GM18508 (cell line): ENCODE measurements around the gene EFNA5.
"Not testable (repeated sequence)": the region's sequence is repeated elsewhere in the genome, so short reads cannot be mapped to it uniquely, and the experiment has no call there.

ENCODE experiments used
- ATAC-seq: cut with Tn5 transposase; IDR thresholded peaks from one replicate; pipeline ENCODE4 v1.9.1; 2021; ENCODE audit warnings: moderate number of reproducible peaks; ENCODE audit not compliant: insufficient read depth, unreplicated experiment

The EFNA5 gene

DNA sequence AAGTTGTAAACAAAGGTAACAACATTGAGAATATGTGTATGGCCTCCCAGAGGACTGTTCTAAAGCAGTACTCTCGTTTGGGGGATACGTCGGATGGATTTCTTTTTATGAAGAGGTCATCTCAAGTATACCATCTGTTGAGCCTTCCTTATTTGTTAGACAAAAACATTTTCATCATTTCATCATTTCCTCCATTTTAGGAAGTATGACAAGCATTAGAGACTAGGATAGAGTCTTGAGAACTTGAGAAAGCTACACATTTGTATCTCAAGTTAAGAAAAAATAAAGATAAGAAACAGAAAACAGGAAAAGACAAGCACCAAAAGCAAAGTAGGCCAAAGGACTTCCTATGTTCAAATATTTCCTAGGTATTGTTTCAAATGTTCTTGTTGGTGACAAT, 307.0 kb downstream of the EFNA5 start:
- no peak for ATAC-seq

DNA sequence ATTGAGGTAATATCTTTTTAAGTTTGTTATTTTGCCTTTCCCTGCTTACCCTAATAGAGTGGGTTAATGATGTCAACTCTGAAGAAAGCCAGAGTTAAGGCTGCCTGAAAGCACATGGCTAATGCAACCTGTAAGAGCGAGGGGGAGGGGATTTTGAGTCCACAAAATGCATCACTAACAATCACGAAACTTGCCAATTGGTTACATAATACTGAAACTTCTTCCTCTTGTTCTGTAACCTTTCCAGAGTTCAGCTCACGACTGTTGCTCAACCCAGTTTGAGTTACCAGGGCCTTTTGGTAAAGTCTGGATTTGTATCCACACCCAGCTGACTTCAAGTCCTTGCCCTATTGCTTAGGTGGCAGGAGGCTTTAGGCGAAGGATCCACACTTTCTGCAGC, 308.8 kb downstream of the EFNA5 start:
- no peak for ATAC-seq

DNA sequence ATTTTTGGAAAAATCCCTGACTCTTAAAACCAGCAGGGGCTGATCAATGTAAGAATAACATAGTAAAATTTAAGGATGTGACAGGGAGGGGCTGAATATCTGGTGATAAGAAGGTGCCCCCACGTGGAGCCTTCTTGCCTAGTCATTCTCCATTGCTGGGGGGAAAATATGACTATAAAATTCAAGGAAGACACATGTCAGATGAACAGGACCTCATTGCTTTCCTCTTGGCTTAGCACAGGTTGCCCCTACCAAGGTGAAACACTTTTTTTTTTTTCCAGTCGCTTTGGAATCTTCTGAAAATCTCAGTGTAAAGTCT, 310.9 kb downstream of the EFNA5 start:
- ATAC-seq: no peak

DNA sequence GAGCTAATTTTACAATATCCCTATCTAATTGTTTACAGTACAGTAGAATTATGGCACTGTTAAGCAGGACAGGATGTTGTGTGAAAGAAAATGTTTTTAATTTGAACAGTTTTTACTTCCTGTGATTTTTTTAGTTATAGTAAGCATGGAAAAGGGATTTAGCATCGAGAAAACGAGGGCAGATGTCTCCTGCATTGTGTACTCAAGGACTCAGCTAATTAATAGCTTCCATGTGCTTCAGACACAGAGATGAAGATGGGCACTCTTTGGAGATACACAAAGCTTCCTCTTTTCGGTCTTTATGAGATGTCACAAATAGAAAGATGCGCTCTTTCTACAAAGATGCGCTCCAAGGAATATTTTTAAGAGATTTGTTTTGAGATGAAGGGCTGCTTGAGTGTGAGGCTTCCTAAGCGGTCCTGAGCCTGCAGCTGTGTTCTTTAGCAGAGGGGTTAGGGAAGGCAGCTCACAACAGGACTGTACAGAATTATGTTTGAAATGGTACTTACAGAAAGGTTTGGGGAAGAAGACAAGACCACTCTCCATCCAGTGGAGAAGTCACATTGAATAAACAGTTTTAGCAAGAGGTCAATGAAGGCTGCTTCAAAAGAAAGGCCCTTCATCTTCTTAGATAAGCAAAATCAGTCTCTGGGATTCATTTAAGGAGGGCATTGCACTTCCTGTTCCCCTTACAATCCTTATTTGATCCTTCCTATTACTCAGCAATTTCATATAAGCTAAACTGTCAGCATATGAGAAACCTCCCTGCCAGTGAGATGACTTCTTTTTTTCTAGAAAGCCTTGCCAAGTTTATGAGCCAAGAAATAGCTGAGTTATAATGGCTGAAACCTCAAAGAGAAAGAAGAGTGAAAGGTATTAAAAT, 311.5 kb downstream of the EFNA5 start:
- ATAC-seq: no peak

DNA sequence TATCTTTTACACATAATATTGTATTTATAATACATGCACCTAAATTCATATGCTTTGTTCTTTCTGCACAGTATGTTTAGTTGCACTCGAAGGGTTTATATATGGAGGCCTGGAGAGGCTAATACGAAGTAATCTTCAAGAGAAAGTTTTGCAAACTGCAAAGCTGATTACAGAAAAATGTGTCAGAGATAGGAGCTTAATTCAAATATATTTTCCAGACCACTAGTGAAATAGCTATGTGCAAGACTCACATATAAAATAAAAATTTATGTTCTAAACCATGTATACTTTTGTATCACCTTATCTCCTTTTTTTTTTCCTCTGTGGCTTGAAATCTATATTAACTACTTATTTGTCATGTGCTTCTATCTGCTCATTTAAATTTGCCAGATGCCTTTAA, 313.8 kb downstream of the EFNA5 start:
- ATAC-seq: no peak

DNA sequence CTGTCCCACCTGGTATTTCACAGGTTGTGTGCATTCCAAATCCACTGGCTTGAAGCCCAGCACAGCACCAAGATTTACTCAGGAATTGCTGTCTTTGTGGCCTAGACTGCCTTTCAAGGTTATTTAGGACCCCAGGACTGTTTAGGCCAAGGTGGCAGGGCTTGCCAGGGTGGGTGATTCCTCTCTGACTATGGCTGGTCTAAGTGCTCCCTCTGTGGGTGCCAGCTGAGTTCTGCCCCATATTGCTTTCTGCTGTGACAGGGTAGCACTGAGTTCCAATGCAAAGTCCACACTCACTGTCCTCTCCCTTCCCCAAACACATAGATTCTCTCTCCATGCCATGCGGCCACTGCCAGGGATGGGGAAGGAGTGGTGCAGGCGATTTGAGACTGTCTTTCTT, 318.2 kb downstream of the EFNA5 start:
- ATAC-seq: no peak

DNA sequence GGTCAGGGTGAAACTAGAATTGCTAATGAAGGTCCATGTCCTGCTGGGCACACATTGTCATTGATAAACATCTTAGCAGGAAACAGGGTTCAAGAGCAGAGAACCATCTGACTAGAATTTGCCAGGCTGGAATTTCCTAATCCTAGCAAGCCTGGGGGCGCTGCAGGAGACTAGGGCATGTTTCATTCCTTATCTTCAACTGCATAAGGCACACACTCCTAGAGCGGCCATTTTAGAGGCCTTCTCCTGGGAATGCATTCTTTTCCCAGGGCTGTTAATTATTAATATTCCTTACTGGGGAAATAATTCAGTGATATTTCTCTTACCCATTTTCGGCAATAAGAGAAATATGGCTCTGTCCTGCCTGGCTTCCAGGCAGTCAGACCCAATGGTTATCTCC, 324.2 kb downstream of the EFNA5 start:
- not testable (repeated sequence) for ATAC-seq

DNA sequence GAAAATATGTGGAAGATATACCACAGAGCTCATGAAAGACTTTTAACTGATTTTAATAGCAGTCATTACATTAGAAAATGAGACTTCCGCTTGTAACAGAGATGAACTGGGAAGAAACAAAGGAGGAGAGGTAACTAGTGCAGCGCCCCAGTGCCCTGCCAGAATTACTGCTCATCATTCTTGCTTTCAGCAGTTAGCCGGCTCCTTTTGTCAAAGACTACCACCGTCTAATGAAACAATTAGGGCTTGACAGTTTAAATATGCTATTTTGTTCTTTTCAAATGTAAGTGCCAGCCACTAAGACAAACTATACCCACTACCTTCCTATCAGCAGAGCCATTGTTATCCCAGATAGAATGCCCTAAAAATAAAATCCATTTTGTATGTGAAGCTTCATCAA, 328.4 kb downstream of the EFNA5 start:
- no peak for ATAC-seq

DNA sequence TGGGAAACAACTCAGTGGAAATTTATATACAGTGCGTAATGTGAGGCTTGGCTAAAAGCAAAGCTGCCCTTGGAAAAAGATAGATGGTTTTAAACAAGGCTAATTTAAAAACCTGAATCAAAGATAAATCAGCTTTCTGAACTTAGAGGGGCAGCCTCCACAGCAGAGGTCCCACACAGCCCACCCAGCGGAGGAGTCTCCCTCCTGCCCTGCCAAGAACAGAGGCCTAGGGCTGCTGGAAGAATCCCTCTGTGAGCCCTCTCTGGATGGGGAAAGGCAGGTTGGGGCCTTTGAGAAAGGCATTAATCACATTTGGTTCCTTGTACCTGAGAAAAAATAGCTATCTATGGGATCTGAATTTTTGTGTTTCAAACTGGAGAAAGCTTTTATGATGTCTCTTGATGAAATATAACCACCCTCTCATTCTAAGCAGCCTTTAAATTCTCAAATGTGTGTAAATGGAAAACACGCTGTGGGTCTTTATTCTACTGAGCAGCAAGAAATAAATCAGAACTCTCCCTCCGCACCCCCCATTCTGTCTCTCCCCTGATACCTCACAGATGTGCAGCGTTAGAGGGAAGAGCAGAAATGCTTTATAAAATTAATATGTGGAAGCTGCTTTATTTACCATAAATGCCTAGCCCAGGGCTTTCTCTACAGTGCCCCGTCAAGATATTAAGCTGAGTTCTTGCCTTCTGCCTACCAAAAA, 329.2 kb downstream of the EFNA5 start:
- ATAC-seq: no peak

DNA sequence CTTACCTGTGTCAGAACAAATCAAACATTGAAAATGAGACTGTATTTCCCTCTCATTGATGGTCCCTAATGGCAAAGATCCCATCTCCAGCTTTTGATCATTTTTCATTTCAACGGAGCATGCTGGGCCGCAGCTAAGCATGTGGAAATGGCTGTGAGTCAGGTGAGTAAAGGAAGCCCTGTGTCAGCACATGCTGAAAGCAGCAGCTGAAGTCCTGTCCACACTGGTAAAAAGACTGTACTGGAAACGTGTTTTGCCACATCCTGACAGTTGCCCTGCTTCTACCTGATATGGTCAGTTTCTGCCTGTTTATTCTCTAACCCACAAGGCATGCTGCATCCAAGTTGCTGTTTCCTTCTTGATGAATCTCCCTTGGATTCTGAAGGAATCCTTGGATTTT, 330.1 kb downstream of the EFNA5 start:
- no peak for ATAC-seq

DNA sequence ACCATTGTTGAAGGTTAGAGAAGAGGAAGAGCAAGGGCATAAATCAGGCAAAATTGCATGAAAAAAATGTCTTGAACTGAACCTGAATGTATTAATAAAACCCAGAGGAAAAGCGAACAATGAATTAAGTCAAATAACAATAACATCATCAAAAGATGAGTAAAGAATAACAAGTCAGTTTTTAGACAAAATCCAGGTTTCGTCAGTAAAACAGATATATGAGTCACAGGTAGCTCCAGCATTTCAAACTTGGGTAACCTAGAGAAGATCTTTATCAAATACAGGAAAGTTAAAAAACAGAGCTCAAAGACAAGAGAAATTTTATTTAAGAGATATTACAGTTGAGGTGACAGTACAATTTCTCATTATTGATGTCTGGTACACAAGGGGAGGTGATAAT, 332.4 kb downstream of the EFNA5 start:
- ATAC-seq: no peak

DNA sequence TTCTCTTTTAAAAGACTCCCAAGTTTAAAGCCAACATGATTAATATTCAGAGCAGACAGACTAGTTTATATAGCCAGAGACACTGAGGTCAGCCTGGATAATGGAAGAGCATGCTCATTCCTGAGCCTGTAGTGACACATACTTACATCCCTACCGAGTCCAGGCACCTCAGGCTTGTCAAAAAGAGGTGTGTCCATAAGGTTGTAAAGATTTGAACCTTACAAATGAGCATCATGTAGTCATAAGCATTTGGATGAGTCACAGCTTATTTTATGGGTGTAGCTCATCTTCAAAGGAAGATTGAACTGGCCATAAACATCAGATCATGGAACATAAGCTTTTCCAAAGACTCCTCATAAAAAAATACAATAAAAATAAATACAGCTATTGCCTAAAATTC, 333.5 kb downstream of the EFNA5 start:
- ATAC-seq: no peak

DNA sequence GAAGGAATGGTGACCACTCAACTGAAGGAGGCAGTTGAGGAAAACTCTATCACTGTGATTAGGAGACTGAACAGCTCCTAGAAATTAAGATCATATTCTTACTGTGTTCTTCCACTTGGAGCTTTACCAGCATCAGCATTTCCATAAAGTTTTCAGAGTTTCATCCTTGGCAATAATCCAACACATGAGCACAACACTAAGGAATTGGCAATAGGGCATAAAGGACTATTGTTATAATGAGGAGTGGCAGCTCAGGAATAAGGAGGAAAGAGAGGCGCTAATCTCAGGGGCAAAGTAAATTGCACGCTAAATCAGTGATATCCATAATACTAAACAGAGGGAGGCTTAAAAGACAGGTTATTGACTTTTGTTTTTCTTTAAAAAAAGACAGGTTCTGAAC, 338.9 kb downstream of the EFNA5 start:
- ATAC-seq: no peak

DNA sequence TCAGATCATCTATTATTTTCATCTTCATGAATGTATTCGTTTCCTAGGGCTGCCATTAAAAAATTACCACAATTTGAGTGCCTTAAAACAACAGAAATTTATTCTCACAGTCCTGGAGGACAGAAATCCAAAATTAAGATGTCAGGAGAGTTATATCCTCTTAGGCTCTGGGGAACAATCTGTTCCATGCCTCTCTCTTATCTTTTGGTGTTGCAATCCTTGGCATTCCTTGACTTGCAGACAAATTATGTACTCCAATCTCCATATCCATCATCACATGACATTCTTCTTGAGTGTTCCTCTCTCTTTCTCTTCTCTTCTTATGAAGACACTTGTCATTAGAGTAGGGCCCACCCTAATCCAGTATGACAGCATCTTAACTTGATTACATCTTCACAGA, 339.4 kb downstream of the EFNA5 start:
- no peak for ATAC-seq

DNA sequence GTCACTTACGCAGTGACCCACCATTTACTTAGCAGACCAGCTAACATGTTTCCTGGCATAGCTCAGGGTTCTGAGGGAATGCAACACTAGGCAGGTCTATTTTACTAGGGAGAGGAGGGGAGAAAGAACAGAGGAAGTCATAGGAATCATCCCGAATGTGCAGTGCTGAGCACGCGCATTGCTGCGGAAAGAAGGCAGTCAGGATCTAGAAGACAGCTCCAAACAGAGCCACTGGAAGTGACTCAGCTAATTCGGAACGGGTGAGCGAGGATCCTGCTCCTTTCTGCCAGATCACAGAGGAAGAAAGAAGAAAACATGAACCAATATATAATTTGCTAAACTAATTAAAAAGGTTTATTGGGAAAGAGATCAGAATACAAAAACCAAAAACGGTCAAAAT, 339.8 kb downstream of the EFNA5 start:
- ATAC-seq: no peak

DNA sequence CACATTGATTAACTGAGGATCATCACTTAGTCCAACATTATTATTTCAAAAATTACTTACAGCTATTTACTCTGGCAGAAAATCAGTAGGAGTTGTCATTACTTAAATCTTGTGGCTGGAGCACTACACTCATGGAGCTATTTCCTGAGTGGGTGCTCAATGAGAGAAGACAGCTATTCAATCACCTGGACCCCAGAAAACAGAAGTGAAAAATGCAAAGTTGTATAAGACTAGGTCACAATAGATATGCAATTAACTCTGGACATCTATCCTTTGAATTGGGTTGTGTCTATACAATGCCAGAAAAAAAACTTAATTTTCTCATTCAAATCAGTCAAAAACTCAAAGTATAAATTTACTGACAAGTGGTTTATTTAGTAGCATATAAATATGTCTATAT, 340.9 kb downstream of the EFNA5 start:
- peak; percentile 74 for ATAC-seq
